H1 (cell line): ENCODE measurements around the gene SERGEF.

Source experiments
- ASH2L ChIP-seq: fragments of 200-600, 300-600 bp; sonication (generic); IDR thresholded peaks from one replicate; pipeline ENCODE4 v1.7.1; 2017; ENCODE audit warnings: low read length
- CHD2 ChIP-seq: IDR thresholded peaks from 2 replicates; pipeline ENCODE4 v1.6.1; 2012; ENCODE audit warnings: low read length, improper control_type of control experiment
- CTCF ChIP-seq, 3 experiments: IDR thresholded peaks; 1 replicate in 2 of 3; 2 replicates in 1 of 3; pipeline versions ENCODE4 v1.5.1 to v1.6.1; 2011; ENCODE audit warnings: low read length in 3 of 3, mild to moderate bottlenecking in 3 of 3, inconsistent platforms in 2 of 3, low read depth in 1 of 3, moderate library complexity in 1 of 3; ENCODE audit not compliant: insufficient read depth in 1 of 3; ENCODE audit errors: control extremely low read depth in 1 of 3
- EZH2 ChIP-seq: fragments of 200-600 bp; sonication (generic); IDR thresholded peaks from 2 replicates; pipeline ENCODE4 v1.7.1; 2012; ENCODE audit warnings: low read depth, mild to moderate bottlenecking, moderate library complexity, low read length, inconsistent platforms; ENCODE audit not compliant: severe bottlenecking
- JUND ChIP-seq: IDR thresholded peaks from 2 replicates; pipeline ENCODE4 v1.6.1; 2011; ENCODE audit warnings: mild to moderate bottlenecking, improper control_type of control experiment, low read length
- MAFK ChIP-seq: IDR thresholded peaks from 2 replicates; pipeline ENCODE4 v1.6.1; 2012; ENCODE audit warnings: low read depth, mild to moderate bottlenecking, improper control_type of control experiment, low read length
- POLR2A ChIP-seq, 2 experiments: IDR thresholded peaks; 1 replicate in 1 of 2; 2 replicates in 1 of 2; pipeline ENCODE4 v1.6.1; 2011; ENCODE audit warnings: low read depth in 2 of 2, low read length in 2 of 2, mild to moderate bottlenecking in 2 of 2; ENCODE audit errors: control extremely low read depth in 1 of 2
- RAD21 ChIP-seq, 2 experiments: IDR thresholded peaks in 1 of 2; conservative IDR thresholded peaks in 1 of 2; 2 replicates each; pipeline ENCODE4 v1.6.1; 2011; ENCODE audit warnings: low read depth in 2 of 2, low read length in 2 of 2, improper control_type of control experiment in 1 of 2, inconsistent platforms in 1 of 2, mild to moderate bottlenecking in 1 of 2, moderate library complexity in 1 of 2
- RFX5 ChIP-seq: IDR thresholded peaks from 2 replicates; pipeline ENCODE4 v1.6.1; 2011; ENCODE audit warnings: low read depth, low read length, improper control_type of control experiment, borderline replicate concordance
- RXRA ChIP-seq: IDR thresholded peaks from 2 replicates; pipeline ENCODE4 v1.6.1; 2011; ENCODE audit warnings: low read depth, mild to moderate bottlenecking, low read length, moderate library complexity; ENCODE audit not compliant: insufficient read depth
- SIX5 ChIP-seq: IDR thresholded peaks from 2 replicates; pipeline ENCODE4 v1.6.1; 2011; ENCODE audit warnings: mild to moderate bottlenecking, low read depth, low read length
- TAF1 ChIP-seq: IDR thresholded peaks from 2 replicates; pipeline ENCODE4 v1.6.1; 2011; ENCODE audit warnings: mild to moderate bottlenecking, low read depth, low read length
- TBP ChIP-seq: IDR thresholded peaks from 2 replicates; pipeline ENCODE4 v1.6.1; 2011; ENCODE audit warnings: low read depth, low read length, improper control_type of control experiment
- TF ChIP-seq, protein P1 (sequence below): IDR thresholded peaks from 2 replicates; pipeline ENCODE4 v1.6.1; 2012; ENCODE audit warnings: inconsistent platforms

- no peak for TF ChIP-seq RFX5
- TF ChIP-seq JUND: no peak
- TF ChIP-seq MAFK: no peak
- peak; percentile 12 to 26; a peak in 2 of 4 replicates for TF ChIP-seq RAD21 (IDR thresholded peaks at IDR 0.05 in 1 of 2, conservative IDR thresholded peaks at IDR 0.05 in 1 of 2; ENCODE audit: low read depth in 2 of 2, low read length in 2 of 2)
- TF ChIP-seq CTCF (IDR thresholded peaks at IDR 0.05; ENCODE audit: control extremely low read depth in 1 of 3, insufficient read depth in 1 of 3, low read depth in 1 of 3, low read length in 3 of 3): peak in 1 of 3 experiments; percentile 31; a peak in 1 of 4 replicates
- no peak for TF ChIP-seq ASH2L
- no peak for TF ChIP-seq TBP
- TF ChIP-seq RXRA: no peak
- no peak for TF ChIP-seq SIX5
- TF ChIP-seq CHD2: no peak
- TF ChIP-seq EZH2: no peak
- TF ChIP-seq, protein P1, sequence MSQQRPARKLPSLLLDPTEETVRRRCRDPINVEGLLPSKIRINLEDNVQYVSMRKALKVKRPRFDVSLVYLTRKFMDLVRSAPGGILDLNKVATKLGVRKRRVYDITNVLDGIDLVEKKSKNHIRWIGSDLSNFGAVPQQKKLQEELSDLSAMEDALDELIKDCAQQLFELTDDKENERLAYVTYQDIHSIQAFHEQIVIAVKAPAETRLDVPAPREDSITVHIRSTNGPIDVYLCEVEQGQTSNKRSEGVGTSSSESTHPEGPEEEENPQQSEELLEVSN: no peak
- no peak for TF ChIP-seq POLR2A (IDR thresholded peaks at IDR 0.05; ENCODE audit: control extremely low read depth in 1 of 2, low read depth in 2 of 2, low read length in 2 of 2)
- no peak for TF ChIP-seq TAF1
Observed at GRCh38 chr11:17890325-17890724, 122.5 kb downstream of the SERGEF start.
